Upper lobe of left lung (tissue), 4 donors: Measurements from ENCODE around the gene THEMIS.

ENCODE experiments used
- CTCF ChIP-seq, 6 experiments: fragments of 450-650 bp in 4 of 6; fragments of 200-600 bp in 2 of 6; sonication (generic) in 2 of 6; IDR thresholded peaks; one replicate each; pipeline ENCODE4 v1.5.1; 2016 to 2019; ENCODE audit warnings: antibody characterized with exemption in 6 of 6
- EP300 ChIP-seq, 4 donors: sonication (generic); formaldehyde crosslinking; IDR thresholded peaks; one replicate each; pipeline ENCODE4 v1.5.1; 2017; ENCODE audit warnings: antibody characterized with exemption in 4 of 4, control low read depth in 2 of 4
- POLR2A ChIP-seq, 4 donors: fragments of 450-650 bp; IDR thresholded peaks; one replicate each; pipeline ENCODE4 v1.5.1; 2016 to 2017; ENCODE audit warnings: antibody characterized with exemption in 4 of 4, mild to moderate bottlenecking in 2 of 4

DNA sequence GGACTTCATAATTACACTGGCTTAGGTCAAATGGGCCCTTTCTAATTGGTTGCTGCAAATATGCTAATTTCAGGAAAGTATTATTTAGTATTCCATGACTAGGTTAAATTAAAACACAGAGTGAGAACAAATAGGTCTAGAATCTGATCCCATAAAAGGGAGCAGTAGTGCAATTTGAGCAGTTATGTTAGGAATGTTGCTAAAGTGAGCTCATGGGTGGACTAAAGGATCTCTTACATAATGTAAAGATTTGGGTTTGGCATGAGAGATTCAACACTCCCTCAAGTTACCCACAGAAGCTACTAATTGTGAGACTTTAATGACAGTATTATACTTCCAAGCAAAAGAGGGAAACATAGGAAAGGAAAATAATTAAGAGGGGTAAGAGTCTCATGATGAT, 214.8 kb downstream of the THEMIS start:
- TF ChIP-seq CTCF (IDR thresholded peaks at IDR 0.05) = no peak
- no peak for TF ChIP-seq EP300 (IDR thresholded peaks at IDR 0.05)
- no peak for TF ChIP-seq POLR2A (IDR thresholded peaks at IDR 0.05)
